Endothelial cell of umbilical vein (primary cell): ENCODE data around the gene GNAS-AS1. TPM values are rescaled to one million over a fixed set of nuclear protein-coding genes. Genes with fewer than 3 reads are reported as not detected.

ENCODE experiments used
- BruUV-seq: library from RNA; stranded (reverse); fragments of 400-500 nt; replicated peaks from 2 replicates; lab custom pipeline; 2021; lab: Mats Ljungman, UMichigan
- CTCF ChIA-PET: fragments of 300-600, 350-600 bp; sonication (Branson Sonifier 250); formaldehyde crosslinking; loops from one replicate; lab custom pipeline; 2021; ENCODE audit warnings: antibody characterized with exemption, inconsistent platforms; lab: Charles Lee
- POLR2A ChIA-PET: fragments of 300-600, 350-600 bp; sonication (Branson Sonifier 250); formaldehyde crosslinking; loops from one replicate; lab custom pipeline; 2021; ENCODE audit warnings: antibody characterized with exemption, inconsistent platforms; lab: Charles Lee
- DNase-seq: peaks from one replicate; pipeline ENCODE4 v3.0.0-alpha.2; 2011; ENCODE audit warnings: low read depth, low spot score
- FAIRE-seq: peaks from 2 replicates; lab custom pipeline; 2011; peaks lifted over from hg19 to GRCh38; lab: Jason Lieb, UNC
- H2AFZ ChIP-seq: 2 replicates; pipeline ENCODE4 v1.6.0; 2012; ENCODE audit warnings: low read depth, low read length, control low read depth, inconsistent platforms
- H3K27ac ChIP-seq: 2 replicates; pipeline ENCODE4 v1.5.1; 2011; ENCODE audit warnings: low read depth, mild to moderate bottlenecking, control low read depth, low read length, moderate library complexity; ENCODE audit not compliant: insufficient read depth
- H3K27me3 ChIP-seq, 2 experiments: 2 replicates each; pipeline versions ENCODE4 v1.6.0 to v1.6.1; 2011; ENCODE audit warnings: low read length in 2 of 2, mixed read lengths in 1 of 2; ENCODE audit not compliant: control insufficient read depth in 2 of 2, insufficient read depth in 2 of 2
- H3K36me3 ChIP-seq, 2 experiments: 2 replicates in 1 of 2; 3 replicates in 1 of 2; pipeline ENCODE4 v1.5.1; 2011; ENCODE audit warnings: low read length in 2 of 2, mild to moderate bottlenecking in 1 of 2, moderate library complexity in 1 of 2; ENCODE audit not compliant: control insufficient read depth in 2 of 2, insufficient read depth in 2 of 2; ENCODE audit errors: extremely low read depth in 1 of 2
- H3K4me1 ChIP-seq: 3 replicates; pipeline ENCODE4 v1.5.1; 2011; ENCODE audit warnings: mild to moderate bottlenecking, low read length; ENCODE audit not compliant: control insufficient read depth, insufficient read depth; ENCODE audit errors: extremely low read depth
- H3K4me2 ChIP-seq: 2 replicates; pipeline ENCODE4 v1.6.1; 2011; ENCODE audit warnings: low read length, control low read depth, mixed read lengths; ENCODE audit not compliant: insufficient read depth
- H3K4me3 ChIP-seq, 3 experiments: fragments of 200-600 bp in 1 of 3; sonication (generic), shearing (Covaris generic) in 1 of 3; replicated peaks in 1 of 3; 2 replicates each; pipeline ENCODE4 v1.5.1; 2011 to 2016; ENCODE audit warnings: control low read depth in 3 of 3, low read length in 3 of 3, mild to moderate bottlenecking in 2 of 3, inconsistent platforms in 1 of 3, low read depth in 1 of 3, moderate library complexity in 1 of 3; ENCODE audit not compliant: insufficient read depth in 1 of 3
- H3K79me2 ChIP-seq: 2 replicates; pipeline ENCODE4 v1.6.0; 2012; ENCODE audit warnings: low read length, inconsistent platforms; ENCODE audit not compliant: control insufficient read depth, insufficient read depth
- H3K9ac ChIP-seq: replicated peaks from 2 replicates; pipeline ENCODE3; 2011; ENCODE audit warnings: low read length, control low read depth; ENCODE audit not compliant: insufficient read depth; ENCODE audit errors: extremely low read depth
- H3K9me1 ChIP-seq: replicated peaks from 3 replicates; pipeline ENCODE4 v1.6.0; 2011; ENCODE audit warnings: mild to moderate bottlenecking, low read length; ENCODE audit not compliant: control insufficient read depth, insufficient read depth; ENCODE audit errors: extremely low read depth
- H3K9me3 ChIP-seq: replicated peaks from 2 replicates; pipeline ENCODE4 v1.5.1; 2012; ENCODE audit warnings: low read length, inconsistent platforms; ENCODE audit not compliant: control insufficient read depth, insufficient read depth
- H4K20me1 ChIP-seq: replicated peaks from 2 replicates; pipeline ENCODE3; 2011; ENCODE audit warnings: mild to moderate bottlenecking, low read length; ENCODE audit not compliant: control insufficient read depth, insufficient read depth; ENCODE audit errors: extremely low read depth
- EZH2 ChIP-seq: IDR thresholded peaks from 2 replicates; pipeline ENCODE4 v1.6.1; 2012; ENCODE audit warnings: borderline replicate concordance, low read depth, mild to moderate bottlenecking, moderate library complexity, low read length, inconsistent platforms; ENCODE audit not compliant: severe bottlenecking
- FOS ChIP-seq: IDR thresholded peaks from 2 replicates; pipeline ENCODE4 v1.6.1; 2011; ENCODE audit warnings: mild to moderate bottlenecking, low read length, moderate library complexity, borderline replicate concordance; ENCODE audit not compliant: insufficient read depth
- GATA2 ChIP-seq: IDR thresholded peaks from 2 replicates; pipeline ENCODE4 v1.7.0; 2011; ENCODE audit warnings: low read depth, mild to moderate bottlenecking, moderate library complexity, mixed read lengths, low read length; ENCODE audit not compliant: insufficient read length, insufficient read depth
- dilution Hi-C: fragments of 300-500 bp; cut with MboI; formaldehyde crosslinking; loops from one replicate; pipeline ENCODE4 v1.15.0; 2019; ENCODE audit warnings: low sequenced_read_pairs; ENCODE audit not compliant: extremely low pct_ligation_motif_present
- intact Hi-C: fragments of 100-400 bp; cut with micrococcal nuclease; formaldehyde crosslinking; loops from one replicate; pipeline ENCODE4 v1.10.0; 2022
- polyA plus RNA-seq, 4 experiments: library from polyadenylated mRNA; depleted of rRNA in 3 of 4; stranded (reverse) in 3 of 4; unstranded in 1 of 4; fragments of >200 nt; gene quantifications; 2 replicates each; pipeline versions ENCODE4 v1.2.1 to v1.2.3, GENCODE V29; 2011 to 2012; ENCODE audit warnings: missing spikeins in 1 of 4
- total RNA-seq: library from RNA; stranded (reverse); gene quantifications from 2 replicates; pipeline ENCODE4 v1.2.3, GENCODE V29; 2021
- TF ChIP-seq, protein P1 (sequence below): IDR thresholded peaks from 2 replicates; pipeline ENCODE4 v1.6.1; 2011; ENCODE audit not compliant: insufficient read depth, insufficient read length
- TF ChIP-seq, protein P2 (sequence below), 2 donors: IDR thresholded peaks; 1 replicate in 1 of 2; 2 replicates in 1 of 2; pipeline ENCODE4 v1.5.1; 2011; ENCODE audit warnings: low read length in 2 of 2, mild to moderate bottlenecking in 2 of 2, moderate library complexity in 2 of 2, control low read depth in 1 of 2, inconsistent platforms in 1 of 2, low read depth in 1 of 2; ENCODE audit not compliant: insufficient read depth in 1 of 2; ENCODE audit errors: extremely low read depth in 1 of 2

The GNAS-AS1 gene
- total and polyA plus RNA-seq, 2 donors (not counting 3 experiments of a cell fraction or from before 2014, with no cell fraction given), result 0.11 to 0.58 TPM

DNA sequence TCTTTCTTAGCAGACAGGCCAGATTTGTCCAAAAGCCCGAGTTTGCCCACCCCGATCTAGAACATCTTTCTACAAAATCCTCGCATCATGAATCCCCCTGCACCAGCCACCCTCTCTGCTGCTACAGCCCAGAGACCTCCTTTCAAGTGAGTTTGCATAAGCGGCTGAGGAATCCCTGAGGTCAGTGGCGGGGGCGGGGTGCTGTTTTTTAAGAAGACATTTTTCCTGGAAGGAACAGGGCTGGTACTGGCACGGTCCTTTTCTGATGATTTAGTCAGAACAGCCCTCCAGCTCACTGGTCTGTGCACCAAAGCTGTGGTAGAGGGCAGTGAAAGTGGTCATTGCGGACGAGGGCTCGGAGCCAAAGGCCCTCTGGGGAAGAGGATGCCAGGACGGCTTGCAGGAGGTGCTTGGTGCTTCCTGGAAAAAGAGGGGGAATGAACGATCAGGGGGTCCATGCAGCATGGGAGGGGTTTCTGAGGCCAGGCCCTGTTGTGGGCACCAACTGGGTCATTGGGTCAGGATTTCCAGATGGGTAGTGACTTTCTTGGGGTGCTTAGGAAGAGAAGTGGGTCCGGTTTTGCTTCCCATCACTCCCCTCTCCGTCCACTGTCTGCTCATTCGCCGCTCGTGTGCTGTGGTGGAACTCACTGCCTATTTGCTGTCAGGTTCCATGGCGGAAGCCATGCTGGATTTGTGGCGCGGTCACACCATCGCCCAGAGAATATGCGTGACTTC, 50.4 kb downstream of the GNAS-AS1 start:
- no peaks in the 10 kb centered on the region for H3K36me3 ChIP-seq
- intact Hi-C loops (no loop called here), dilution Hi-C loops (no loop called here)
- H3K9ac ChIP-seq, result no peak overlapping the region
- no peak overlapping the region for H3K4me3 ChIP-seq
- H2AFZ ChIP-seq, result no peak overlapping the region
- H3K9me3 ChIP-seq, result no peaks in the 10 kb centered on the region
- H4K20me1 ChIP-seq, result no peaks in the 10 kb centered on the region
- no peaks in the 10 kb centered on the region for H3K4me1 ChIP-seq
- no peak for DNase-seq
- no peak overlapping the region for H3K27ac ChIP-seq
- TF ChIP-seq, protein P1, sequence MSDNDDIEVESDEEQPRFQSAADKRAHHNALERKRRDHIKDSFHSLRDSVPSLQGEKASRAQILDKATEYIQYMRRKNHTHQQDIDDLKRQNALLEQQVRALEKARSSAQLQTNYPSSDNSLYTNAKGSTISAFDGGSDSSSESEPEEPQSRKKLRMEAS, result no peak
- TF ChIP-seq EZH2 (no peak), FOS (no peak), GATA2 (no peak)
- TF ChIP-seq, protein P2, sequence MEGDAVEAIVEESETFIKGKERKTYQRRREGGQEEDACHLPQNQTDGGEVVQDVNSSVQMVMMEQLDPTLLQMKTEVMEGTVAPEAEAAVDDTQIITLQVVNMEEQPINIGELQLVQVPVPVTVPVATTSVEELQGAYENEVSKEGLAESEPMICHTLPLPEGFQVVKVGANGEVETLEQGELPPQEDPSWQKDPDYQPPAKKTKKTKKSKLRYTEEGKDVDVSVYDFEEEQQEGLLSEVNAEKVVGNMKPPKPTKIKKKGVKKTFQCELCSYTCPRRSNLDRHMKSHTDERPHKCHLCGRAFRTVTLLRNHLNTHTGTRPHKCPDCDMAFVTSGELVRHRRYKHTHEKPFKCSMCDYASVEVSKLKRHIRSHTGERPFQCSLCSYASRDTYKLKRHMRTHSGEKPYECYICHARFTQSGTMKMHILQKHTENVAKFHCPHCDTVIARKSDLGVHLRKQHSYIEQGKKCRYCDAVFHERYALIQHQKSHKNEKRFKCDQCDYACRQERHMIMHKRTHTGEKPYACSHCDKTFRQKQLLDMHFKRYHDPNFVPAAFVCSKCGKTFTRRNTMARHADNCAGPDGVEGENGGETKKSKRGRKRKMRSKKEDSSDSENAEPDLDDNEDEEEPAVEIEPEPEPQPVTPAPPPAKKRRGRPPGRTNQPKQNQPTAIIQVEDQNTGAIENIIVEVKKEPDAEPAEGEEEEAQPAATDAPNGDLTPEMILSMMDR (IDR thresholded peaks at IDR 0.05; ENCODE audit: extremely low read depth in 1 of 2, insufficient read depth in 1 of 2, low read depth in 1 of 2, low read length in 2 of 2), result no peak
- no peak for FAIRE-seq
- ChIA-PET POLR2A (no interaction called here), CTCF (no interaction called here)
- BruUV-seq, result no TSS peak
- H3K9me1 ChIP-seq, result no peaks in the 10 kb centered on the region
- no peak overlapping the region for H3K4me2 ChIP-seq
- no peaks in the 10 kb centered on the region for H3K27me3 ChIP-seq
- H3K79me2 ChIP-seq, result no peaks in the 10 kb centered on the region
